ELR (cell line): Measurements from ENCODE around the gene UNC13C.

ENCODE experiments used
- DNase-seq: peaks from one replicate; pipeline ENCODE4 v3.0.0-alpha.2; 2015; ENCODE audit warnings: low read depth

UNC13C gene

GRCh38 chr15:54482251-54482650 is 504.0 kb downstream of the UNC13C start:
- DNase-seq = no peak

GRCh38 chr15:54500330-54500729 is 522.1 kb downstream of the UNC13C start:
- DNase-seq = no peak

- no peak for DNase-seq
Observed at GRCh38 chr15:54502416-54503075, 524.3 kb downstream of the UNC13C start.

- no peak for DNase-seq
Observed at GRCh38 chr15:54504695-54505094, 526.5 kb downstream of the UNC13C start.

- DNase-seq = no peak
Observed at GRCh38 chr15:54506977-54507524, 528.8 kb downstream of the UNC13C start.

GRCh38 chr15:54514601-54515000 is 536.4 kb downstream of the UNC13C start:
- no peak for DNase-seq

- no peak for DNase-seq
Observed at GRCh38 chr15:54515664-54516582, 537.7 kb downstream of the UNC13C start.

GRCh38 chr15:54517366-54517765 is 539.1 kb downstream of the UNC13C start:
- DNase-seq = no peak

GRCh38 chr15:54518156-54518882 is 540.1 kb downstream of the UNC13C start:
- no peak for DNase-seq

- no peak for DNase-seq
Observed at GRCh38 chr15:54519577-54519976, 541.3 kb downstream of the UNC13C start.

GRCh38 chr15:54520616-54521015 is 542.4 kb downstream of the UNC13C start:
- DNase-seq = no peak

- DNase-seq = no peak
Observed at GRCh38 chr15:54521206-54521605, 543.0 kb downstream of the UNC13C start.

- DNase-seq = no peak
Observed at GRCh38 chr15:54528021-54528420, 549.8 kb downstream of the UNC13C start.

- no peak for DNase-seq
Observed at GRCh38 chr15:54540721-54541120, 562.5 kb downstream of the UNC13C start.

- no peak for DNase-seq
Observed at GRCh38 chr15:54547491-54547890, 569.2 kb downstream of the UNC13C start.

- no peak for DNase-seq
Observed at GRCh38 chr15:54550954-54551353, 572.7 kb downstream of the UNC13C start.

GRCh38 chr15:54556231-54556630 is 578.0 kb downstream of the UNC13C start:
- no peak for DNase-seq

GRCh38 chr15:54559405-54560069 is 581.3 kb downstream of the UNC13C start:
- no peak for DNase-seq

- DNase-seq = no peak
Observed at GRCh38 chr15:54560417-54560816, 582.2 kb downstream of the UNC13C start.

GRCh38 chr15:54564166-54564565 is 585.9 kb downstream of the UNC13C start:
- no peak for DNase-seq

GRCh38 chr15:54566654-54567053 is 588.4 kb downstream of the UNC13C start:
- no peak for DNase-seq
